Suprapubic skin (tissue), 4 donors: ENCODE measurements around the gene RNF40. TPM values are rescaled to one million over a fixed set of nuclear protein-coding genes. Genes with fewer than 3 reads are reported as not detected.

Source experiments
- DNase-seq, 2 donors: peaks; one replicate each; pipeline ENCODE4 v3.0.0-alpha.2; 2019; ENCODE audit warnings: low spot score in 2 of 2
- H3K27ac ChIP-seq: fragments of 200-600 bp; sonication (generic); one replicate; pipeline ENCODE4 v1.5.1; 2019
- H3K27me3 ChIP-seq: fragments of 200-600 bp; sonication (generic); one replicate; pipeline ENCODE4 v1.5.1; 2019
- H3K36me3 ChIP-seq: fragments of 200-600 bp; sonication (generic); one replicate; pipeline ENCODE4 v1.5.1; 2019
- H3K4me1 ChIP-seq: fragments of 200-600 bp; sonication (generic); one replicate; pipeline ENCODE4 v1.5.1; 2019
- H3K4me3 ChIP-seq: fragments of 200-600 bp; sonication (generic); one replicate; pipeline ENCODE4 v1.5.1; 2019; ENCODE audit warnings: mild to moderate bottlenecking
- H3K9me3 ChIP-seq: fragments of 200-600 bp; sonication (generic); one replicate; pipeline ENCODE4 v1.5.1; 2019
- CTCF ChIP-seq, 2 donors: fragments of 200-600 bp in 1 of 2; fragments of 450-650 bp in 1 of 2; sonication (generic) in 1 of 2; IDR thresholded peaks; one replicate each; pipeline ENCODE4 v1.5.1; 2016 to 2019; ENCODE audit warnings: antibody characterized with exemption in 2 of 2, mild to moderate bottlenecking in 1 of 2, moderate library complexity in 1 of 2
- EP300 ChIP-seq: sonication (generic); formaldehyde crosslinking; IDR thresholded peaks from one replicate; pipeline ENCODE4 v1.6.1; 2017; ENCODE audit warnings: antibody characterized with exemption
- POLR2A ChIP-seq, 2 donors: fragments of 450-650 bp; IDR thresholded peaks; one replicate each; pipeline ENCODE4 v1.6.1; 2017; ENCODE audit warnings: antibody characterized with exemption in 2 of 2, mild to moderate bottlenecking in 2 of 2, moderate library complexity in 2 of 2
- POLR2AphosphoS5 ChIP-seq, 3 donors: sonication (generic); formaldehyde crosslinking; IDR thresholded peaks; one replicate each; pipeline ENCODE4 v1.6.1; 2017; ENCODE audit warnings: antibody characterized with exemption in 3 of 3
- WGBS: methylation state at CpG from one replicate; pipeline ENCODE4 v1.1.5; 2018; 5-methylcytosine and 5-hydroxymethylcytosine counted together
- total RNA-seq, 4 donors: library from RNA; depleted of rRNA; stranded (reverse); fragments of >200 nt; gene quantifications; one replicate each; pipeline ENCODE4 v1.1.0, GENCODE V29; 2016

The RNF40 gene
- total RNA-seq, 4 donors from 2014 or later: 65.6 to 89.7 (median 76.5) TPM

GRCh38 chr16:30741461-30741914 lies 20.6 kb upstream of the RNF40 start:
- H3K4me1 ChIP-seq: peaks cover 36% of the 10 kb centered on the region

GRCh38 chr16:30743716-30744115 lies 18.4 kb upstream of the RNF40 start:
- 90% methylated on average over 11 of the region's 11 CpGs for WGBS
- no peak overlapping the region for H3K27ac ChIP-seq

More at GRCh38 chr16:30741461-30741914, 20.6 kb upstream of the RNF40 start:
- 45% methylated on average over 5 of the region's 6 CpGs for WGBS
- Histone ChIP-seq H3K4me3 (peak overlapping the region; percentile 25), H3K27me3 (no peaks in the 10 kb centered on the region), H3K9me3 (no peaks in the 10 kb centered on the region), H3K27ac (peak overlapping the region; percentile 93), H3K36me3 (peaks cover 49% of the 10 kb centered on the region)
- peak; percentile 75 to 80 for DNase-seq
- peak in 2 of 3 donors; percentile 45 to 70 for TF ChIP-seq POLR2AphosphoS5 (IDR thresholded peaks at IDR 0.05)
- no peak for TF ChIP-seq EP300
- no peak for TF ChIP-seq CTCF (IDR thresholded peaks at IDR 0.05)

GRCh38 chr16:30744183-30744582 lies 17.9 kb upstream of the RNF40 start:
- Histone ChIP-seq H3K4me3 (no peak overlapping the region), H3K36me3 (peaks cover 22% of the 10 kb centered on the region), H3K4me1 (peaks cover 51% of the 10 kb centered on the region), H3K27ac (no peak overlapping the region), H3K9me3 (no peaks in the 10 kb centered on the region), H3K27me3 (no peaks in the 10 kb centered on the region)
- WGBS: 80% methylated on average over 2 of the region's 2 CpGs
- DNase-seq: no peak
- no peak for TF ChIP-seq EP300
- TF ChIP-seq POLR2AphosphoS5 (IDR thresholded peaks at IDR 0.05): no peak

More at GRCh38 chr16:30743716-30744115, 18.4 kb upstream of the RNF40 start:
- Histone ChIP-seq H3K9me3 (no peaks in the 10 kb centered on the region), H3K4me3 (no peak overlapping the region), H3K4me1 (peaks cover 49% of the 10 kb centered on the region), H3K27me3 (no peaks in the 10 kb centered on the region), H3K36me3 (peaks cover 27% of the 10 kb centered on the region)
- DNase-seq: no peak
- no peak for TF ChIP-seq CTCF (IDR thresholded peaks at IDR 0.05)
- no peak for TF ChIP-seq EP300
- TF ChIP-seq POLR2AphosphoS5 (IDR thresholded peaks at IDR 0.05): no peak
- no peak for TF ChIP-seq POLR2A (IDR thresholded peaks at IDR 0.05)

GRCh38 chr16:30745082-30745481 lies 17.0 kb upstream of the RNF40 start:
- WGBS: 60% methylated on average over 2 of the region's 2 CpGs
- H3K4me1 ChIP-seq: peaks cover 45% of the 10 kb centered on the region

GRCh38 chr16:30746638-30747175 lies 15.4 kb upstream of the RNF40 start:
- WGBS: 94% methylated on average over 9 of the region's 9 CpGs
- DNase-seq: no peak
- no peaks in the 10 kb centered on the region for H3K9me3 ChIP-seq
- H3K4me1 ChIP-seq: peaks cover 29% of the 10 kb centered on the region
- peaks cover 26% of the 10 kb centered on the region for H3K36me3 ChIP-seq
- peak overlapping the region; percentile 90 for H3K27ac ChIP-seq
- TF ChIP-seq EP300 (no peak), CTCF (IDR thresholded peaks at IDR 0.05) (no peak), POLR2A (IDR thresholded peaks at IDR 0.05) (no peak), POLR2AphosphoS5 (IDR thresholded peaks at IDR 0.05) (no peak)
- no peak overlapping the region for H3K4me3 ChIP-seq
- no peaks in the 10 kb centered on the region for H3K27me3 ChIP-seq

More at GRCh38 chr16:30745082-30745481, 17.0 kb upstream of the RNF40 start:
- no peak for DNase-seq
- TF ChIP-seq CTCF (IDR thresholded peaks at IDR 0.05): no peak
- no peak for TF ChIP-seq POLR2A (IDR thresholded peaks at IDR 0.05)
- TF ChIP-seq EP300: no peak
- no peak for TF ChIP-seq POLR2AphosphoS5 (IDR thresholded peaks at IDR 0.05)
- Histone ChIP-seq H3K4me3 (no peak overlapping the region), H3K27ac (no peak overlapping the region), H3K27me3 (no peaks in the 10 kb centered on the region), H3K36me3 (peaks cover 18% of the 10 kb centered on the region), H3K9me3 (no peaks in the 10 kb centered on the region)
